Prostate gland (tissue), 2 donors: Measurements from ENCODE around the gene TYW1B.
"Not testable (repeated sequence)": the region's sequence is repeated elsewhere in the genome, so short reads cannot be mapped to it uniquely, and the experiment has no call there.

ENCODE experiments used
- CTCF ChIP-seq, 4 experiments: fragments of 200-600 bp in 2 of 4; fragments of 450-650 bp in 2 of 4; sonication (generic) in 2 of 4; IDR thresholded peaks; 1 replicate in 3 of 4; 2 replicates in 1 of 4; pipeline ENCODE4 v1.5.1; 2016 to 2019; ENCODE audit warnings: antibody characterized with exemption in 4 of 4, mild to moderate bottlenecking in 2 of 4, moderate library complexity in 2 of 4
- POLR2A ChIP-seq: fragments of 450-650 bp; IDR thresholded peaks from one replicate; pipeline ENCODE4 v1.6.1; 2016; ENCODE audit warnings: antibody characterized with exemption, mild to moderate bottlenecking
- POLR2AphosphoS5 ChIP-seq: sonication (generic); formaldehyde crosslinking; IDR thresholded peaks from one replicate; pipeline ENCODE4 v1.6.1; 2017; ENCODE audit warnings: antibody characterized with exemption

GRCh38 chr7:72817661-72818060 lies 10.3 kb downstream of the TYW1B start:
- TF ChIP-seq CTCF (IDR thresholded peaks at IDR 0.05); POLR2AphosphoS5; POLR2A: not testable (repeated sequence)
